ENCODE data around the gene OR7A5.
A peak's percentile ranks its signal among the peaks of the same experiment; 100 is the strongest.

Gene OR7A5

GRCh38 chr19:14843169-14843568, 8.2 kb upstream of the OR7A5 start:
- H3K27ac ChIP-seq (ENCODE audit: poor library complexity, severe bottlenecking), result no peak overlapping the region
- no peaks in the 10 kb centered on the region for H3K36me3 ChIP-seq (ENCODE audit: low read depth)
- DNase-seq (ENCODE audit: low spot score) (no peak), ATAC-seq (ENCODE audit: low read depth) (no peak)
- H3K4me1 ChIP-seq (ENCODE audit: insufficient read depth, poor library complexity, severe bottlenecking), result no peaks in the 10 kb centered on the region
- H3K27me3 ChIP-seq (ENCODE audit: insufficient read depth, poor library complexity, severe bottlenecking), result peaks cover 13% of the 10 kb centered on the region
- no peak for TF ChIP-seq CTCF (IDR thresholded peaks at IDR 0.05; ENCODE audit: poor library complexity, severe bottlenecking)
- H3K9me3 ChIP-seq (ENCODE audit: severe bottlenecking), result no peaks in the 10 kb centered on the region
- H3K4me3 ChIP-seq (ENCODE audit: severe bottlenecking), result no peak overlapping the region

- ATAC-seq (ENCODE audit: low read depth), result no peak
- no peak for TF ChIP-seq CTCF (IDR thresholded peaks at IDR 0.05; ENCODE audit: poor library complexity, severe bottlenecking)
- Histone ChIP-seq H3K4me3 (ENCODE audit: severe bottlenecking) (no peak overlapping the region), H3K27ac (ENCODE audit: poor library complexity, severe bottlenecking) (no peak overlapping the region), H3K4me1 (ENCODE audit: insufficient read depth, poor library complexity, severe bottlenecking) (no peaks in the 10 kb centered on the region), H3K9me3 (ENCODE audit: severe bottlenecking) (no peaks in the 10 kb centered on the region), H3K36me3 (ENCODE audit: low read depth) (no peaks in the 10 kb centered on the region), H3K27me3 (ENCODE audit: insufficient read depth, poor library complexity, severe bottlenecking) (peaks cover 13% of the 10 kb centered on the region)
- DNase-seq (ENCODE audit: low spot score), result no peak
These were observed 5.2 kb upstream of the OR7A5 start for GRCh38 chr19:14840206-14840605.

- no peak overlapping the region for H3K4me3 ChIP-seq (ENCODE audit: severe bottlenecking)
- H3K9me3 ChIP-seq (ENCODE audit: severe bottlenecking), result no peaks in the 10 kb centered on the region
- H3K27ac ChIP-seq (ENCODE audit: poor library complexity, severe bottlenecking), result no peak overlapping the region
- ATAC-seq (ENCODE audit: low read depth), result no peak
- H3K27me3 ChIP-seq (ENCODE audit: insufficient read depth, poor library complexity, severe bottlenecking), result no peaks in the 10 kb centered on the region
- H3K4me1 ChIP-seq (ENCODE audit: insufficient read depth, poor library complexity, severe bottlenecking), result no peaks in the 10 kb centered on the region
- DNase-seq (ENCODE audit: low spot score), result no peak
- no peaks in the 10 kb centered on the region for H3K36me3 ChIP-seq (ENCODE audit: low read depth)
- TF ChIP-seq CTCF (IDR thresholded peaks at IDR 0.05; ENCODE audit: poor library complexity, severe bottlenecking), result no peak
These were observed 2.4 kb upstream of the OR7A5 start for GRCh38 chr19:14837391-14837790.

GRCh38 chr19:14830702-14831101, 4.3 kb downstream of the OR7A5 start:
- Histone ChIP-seq H3K27me3 (ENCODE audit: insufficient read depth, poor library complexity, severe bottlenecking) (no peaks in the 10 kb centered on the region), H3K27ac (ENCODE audit: poor library complexity, severe bottlenecking) (no peak overlapping the region), H3K4me3 (ENCODE audit: severe bottlenecking) (no peak overlapping the region), H3K9me3 (ENCODE audit: severe bottlenecking) (no peaks in the 10 kb centered on the region), H3K4me1 (ENCODE audit: insufficient read depth, poor library complexity, severe bottlenecking) (peaks cover 4% of the 10 kb centered on the region), H3K36me3 (ENCODE audit: low read depth) (no peaks in the 10 kb centered on the region)
- DNase-seq (ENCODE audit: low spot score) (no peak), ATAC-seq (ENCODE audit: low read depth) (no peak)
- TF ChIP-seq CTCF (IDR thresholded peaks at IDR 0.05; ENCODE audit: poor library complexity, severe bottlenecking), result no peak

GRCh38 chr19:14826006-14826405, 9.0 kb downstream of the OR7A5 start:
- Histone ChIP-seq H3K27ac (ENCODE audit: poor library complexity, severe bottlenecking) (no peak overlapping the region), H3K36me3 (ENCODE audit: low read depth) (no peaks in the 10 kb centered on the region), H3K4me3 (ENCODE audit: severe bottlenecking) (no peak overlapping the region), H3K4me1 (ENCODE audit: insufficient read depth, poor library complexity, severe bottlenecking) (peaks cover 4% of the 10 kb centered on the region), H3K27me3 (ENCODE audit: insufficient read depth, poor library complexity, severe bottlenecking) (no peaks in the 10 kb centered on the region), H3K9me3 (ENCODE audit: severe bottlenecking) (no peaks in the 10 kb centered on the region)
- TF ChIP-seq CTCF (IDR thresholded peaks at IDR 0.05; ENCODE audit: poor library complexity, severe bottlenecking), result no peak
- ATAC-seq (ENCODE audit: low read depth) (peak; percentile 84), DNase-seq (ENCODE audit: low spot score) (no peak)
